Measurements from ENCODE around the gene ELP4. TPM values are rescaled to one million over a fixed set of nuclear protein-coding genes. Genes with fewer than 3 reads are reported as not detected.

Gene ELP4
- total RNA-seq, 1 experiment from 2014 or later: 15.2 TPM

DNA sequence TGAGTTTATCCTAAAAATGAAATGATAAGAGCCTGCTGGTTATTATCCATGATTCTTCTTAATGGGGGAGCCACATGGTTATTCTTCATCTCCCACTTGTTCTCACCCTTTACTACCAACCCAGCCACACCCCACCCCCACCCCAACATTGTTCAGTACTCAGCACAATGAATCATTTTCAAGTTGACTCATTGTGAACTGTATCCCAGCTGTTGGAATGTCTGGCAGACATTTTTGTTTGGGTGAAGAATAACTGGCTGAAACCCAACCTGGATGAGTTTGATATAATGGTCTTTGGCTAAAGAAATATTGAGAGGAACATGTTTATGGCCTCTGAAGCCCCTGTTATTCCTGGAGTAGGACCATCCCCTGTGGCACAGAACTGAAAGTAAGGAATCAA lies 136.2 kb downstream of the ELP4 start:
- Histone ChIP-seq H2AK5ac (ENCODE audit: insufficient read length, low read length) (no peak overlapping the region), H3K23me2 (ENCODE audit: insufficient read length, low read depth, low read length, poor library complexity, severe bottlenecking) (no peaks in the 10 kb centered on the region), H3K79me2 (ENCODE audit: insufficient read depth, low read length) (no peaks in the 10 kb centered on the region), H3T11ph (ENCODE audit: low read length) (no peak overlapping the region), H3K18ac (ENCODE audit: insufficient read length, low read depth, low read length) (no peak overlapping the region), H2BK15ac (ENCODE audit: low read depth, low read length) (no peak overlapping the region), H3K27ac (ENCODE audit: insufficient read length, low read depth, low read length) (no peak overlapping the region), H3K4ac (ENCODE audit: low read depth, low read length) (no peak overlapping the region), H3K27me3 (ENCODE audit: insufficient read depth, low read length) (no peaks in the 10 kb centered on the region), H2BK5ac (ENCODE audit: insufficient read length, low read length) (no peak overlapping the region), H3K23ac (ENCODE audit: insufficient read length, low read depth, low read length) (no peak overlapping the region), H2BK120ac (ENCODE audit: low read depth, low read length, poor library complexity, severe bottlenecking) (no peak overlapping the region), H3K4me1 (ENCODE audit: insufficient read depth, low read length) (no peaks in the 10 kb centered on the region), H3K79me1 (ENCODE audit: insufficient read depth, low read depth, low read length, poor library complexity, severe bottlenecking) (no peaks in the 10 kb centered on the region), H3K14ac (ENCODE audit: insufficient read depth, low read length) (no peak overlapping the region), H3K4me2 (ENCODE audit: insufficient read depth, insufficient read length, low read length) (no peak overlapping the region), H4K8ac (replicated peaks; ENCODE audit: insufficient read length, low read depth, low read length) (no peak overlapping the region), H4K20me1 (ENCODE audit: control insufficient read depth, insufficient read depth, insufficient read length) (no peaks in the 10 kb centered on the region), H4K91ac (ENCODE audit: insufficient read length, low read depth, low read length) (no peak overlapping the region), H2BK20ac (ENCODE audit: low read depth, low read length, poor library complexity, severe bottlenecking) (no peak overlapping the region), H4K5ac (ENCODE audit: insufficient read length, low read depth, low read length) (no peak overlapping the region), H2BK12ac (ENCODE audit: insufficient read length, low read depth, low read length) (no peak overlapping the region), H3K9me3 (ENCODE audit: control insufficient read depth, low read depth, low read length) (no peaks in the 10 kb centered on the region), H3K56ac (ENCODE audit: insufficient read length, low read depth, low read length) (no peak overlapping the region), H3K9ac (ENCODE audit: extremely low read depth, insufficient read length, low read length) (no peak overlapping the region), H2AFZ (ENCODE audit: low read length) (no peak overlapping the region)
- Mint-ChIP-seq H3K4me1 (peaks cover 9 to 12% of the 10 kb centered on the region in 2 experiments), H3K36me3 (ENCODE audit: insufficient read depth in 1 of 3, low read depth in 3 of 3) (no peaks in the 10 kb centered on the region), H3K27me3 (ENCODE audit: low read depth) (no peaks in the 10 kb centered on the region), H3K27ac (no peak overlapping the region), H3K9me3 (no peaks in the 10 kb centered on the region), H3K4me3 (no peak overlapping the region)
- TF ChIP-seq, protein P1, sequence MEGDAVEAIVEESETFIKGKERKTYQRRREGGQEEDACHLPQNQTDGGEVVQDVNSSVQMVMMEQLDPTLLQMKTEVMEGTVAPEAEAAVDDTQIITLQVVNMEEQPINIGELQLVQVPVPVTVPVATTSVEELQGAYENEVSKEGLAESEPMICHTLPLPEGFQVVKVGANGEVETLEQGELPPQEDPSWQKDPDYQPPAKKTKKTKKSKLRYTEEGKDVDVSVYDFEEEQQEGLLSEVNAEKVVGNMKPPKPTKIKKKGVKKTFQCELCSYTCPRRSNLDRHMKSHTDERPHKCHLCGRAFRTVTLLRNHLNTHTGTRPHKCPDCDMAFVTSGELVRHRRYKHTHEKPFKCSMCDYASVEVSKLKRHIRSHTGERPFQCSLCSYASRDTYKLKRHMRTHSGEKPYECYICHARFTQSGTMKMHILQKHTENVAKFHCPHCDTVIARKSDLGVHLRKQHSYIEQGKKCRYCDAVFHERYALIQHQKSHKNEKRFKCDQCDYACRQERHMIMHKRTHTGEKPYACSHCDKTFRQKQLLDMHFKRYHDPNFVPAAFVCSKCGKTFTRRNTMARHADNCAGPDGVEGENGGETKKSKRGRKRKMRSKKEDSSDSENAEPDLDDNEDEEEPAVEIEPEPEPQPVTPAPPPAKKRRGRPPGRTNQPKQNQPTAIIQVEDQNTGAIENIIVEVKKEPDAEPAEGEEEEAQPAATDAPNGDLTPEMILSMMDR (conservative IDR thresholded peaks at IDR 0.05): no peak
- DNase-seq: no peak

Measured in H9 (cell line).